ENCODE results near the gene OSBPL6.
"Not testable (repeated sequence)": the region's sequence is repeated elsewhere in the genome, so short reads cannot be mapped to it uniquely, and the experiment has no call there.

Gene OSBPL6

DNA sequence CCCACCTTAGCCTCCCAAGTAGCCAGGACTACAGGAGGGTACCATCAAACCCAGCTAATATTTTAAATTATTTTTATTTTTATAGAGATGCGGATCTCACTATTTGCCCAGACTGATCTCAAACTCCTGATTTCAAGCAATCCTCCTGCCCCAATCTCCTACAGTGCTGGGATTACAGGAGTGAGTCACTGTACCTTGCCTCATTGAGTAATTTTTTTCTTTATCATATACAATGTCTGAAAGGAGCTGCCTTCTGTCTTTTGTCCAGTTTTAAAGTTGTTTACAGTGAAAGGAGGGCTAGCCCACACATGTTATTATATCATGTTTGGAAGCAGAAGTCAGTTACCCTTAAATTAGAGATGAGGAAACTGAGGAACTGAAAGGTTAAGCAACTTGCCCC, 224.1 kb downstream of the OSBPL6 start:
- Histone ChIP-seq H3K27me3 (ENCODE audit: control insufficient read depth in 1 of 2, insufficient read depth in 2 of 2, low read length in 2 of 2) (peaks cover 0 to 2% of the 10 kb centered on the region in 2 donors), H3K4me1 (ENCODE audit: control insufficient read depth in 1 of 2, insufficient read depth in 2 of 2, low read length in 2 of 2) (peaks cover 11% of the 10 kb centered on the region in 2 donors), H3K4me3 (ENCODE audit: low read depth in 1 of 2, low read length in 2 of 2) (no peak overlapping the region), H3K36me3 (ENCODE audit: control insufficient read depth in 1 of 2, insufficient read depth in 2 of 2, low read length in 2 of 2) (no peaks in the 10 kb centered on the region), H3K9ac (ENCODE audit: low read depth in 1 of 2, low read length in 2 of 2) (no peak overlapping the region), H3K27ac (ENCODE audit: low read depth, low read length) (no peak overlapping the region), H3K9me3 (ENCODE audit: control insufficient read depth in 1 of 2, low read length in 2 of 2) (no peaks in the 10 kb centered on the region)

GRCh38 chr2:178419123-178419522, 224.8 kb downstream of the OSBPL6 start:
- no peaks in the 10 kb centered on the region for H3K36me3 ChIP-seq (ENCODE audit: control insufficient read depth in 1 of 2, insufficient read depth in 2 of 2, low read length in 2 of 2)
- peaks cover 4 to 7% of the 10 kb centered on the region in 2 donors for H3K4me1 ChIP-seq (ENCODE audit: control insufficient read depth in 1 of 2, insufficient read depth in 2 of 2, low read length in 2 of 2)
- no peak overlapping the region for H3K4me3 ChIP-seq (ENCODE audit: low read depth in 1 of 2, low read length in 2 of 2)
- H3K9ac ChIP-seq (ENCODE audit: low read depth in 1 of 2, low read length in 2 of 2) = no peak overlapping the region
- no peak overlapping the region for H3K27ac ChIP-seq (ENCODE audit: low read depth, low read length)
- no peaks in the 10 kb centered on the region for H3K27me3 ChIP-seq (ENCODE audit: control insufficient read depth in 1 of 2, insufficient read depth in 2 of 2, low read length in 2 of 2)
- H3K9me3 ChIP-seq (ENCODE audit: control insufficient read depth in 1 of 2, low read length in 2 of 2) = no peaks in the 10 kb centered on the region

DNA sequence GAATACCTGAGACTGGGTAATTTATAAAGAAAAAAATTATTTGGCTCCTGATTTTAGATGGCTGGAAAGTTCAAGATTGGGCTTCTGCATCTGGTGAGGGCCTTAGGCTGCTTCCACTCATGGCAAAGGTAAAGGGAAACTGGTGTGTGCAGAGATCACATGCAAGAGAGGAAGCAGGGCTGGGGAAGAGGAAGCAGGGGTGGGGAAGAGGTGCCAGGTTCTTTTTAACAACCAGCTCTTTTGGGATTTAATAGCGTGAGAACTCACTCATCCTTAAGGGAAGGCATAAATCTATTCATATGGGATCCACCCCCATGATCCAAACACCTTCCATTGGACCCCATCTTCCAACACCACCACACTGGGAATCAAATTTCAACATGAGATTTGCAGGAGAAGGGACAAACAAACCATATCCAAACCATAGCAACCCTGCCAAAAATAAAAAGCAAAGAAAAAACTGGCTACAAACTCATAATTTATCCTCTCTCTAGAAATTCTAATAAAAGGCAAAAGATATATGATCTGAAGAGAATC, 226.2 kb downstream of the OSBPL6 start:
- H3K4me3 ChIP-seq (ENCODE audit: low read depth in 1 of 2, low read length in 2 of 2) = no peak overlapping the region
- H3K9me3 ChIP-seq (ENCODE audit: control insufficient read depth in 1 of 2, low read length in 2 of 2) = peaks cover 0 to 5% of the 10 kb centered on the region in 2 donors
- no peaks in the 10 kb centered on the region for H3K36me3 ChIP-seq (ENCODE audit: control insufficient read depth in 1 of 2, insufficient read depth in 2 of 2, low read length in 2 of 2)
- no peak overlapping the region for H3K27ac ChIP-seq (ENCODE audit: low read depth, low read length)
- H3K9ac ChIP-seq (ENCODE audit: low read depth in 1 of 2, low read length in 2 of 2) = no peak overlapping the region
- H3K4me1 ChIP-seq (ENCODE audit: control insufficient read depth in 1 of 2, insufficient read depth in 2 of 2, low read length in 2 of 2) = no peaks in the 10 kb centered on the region
- no peaks in the 10 kb centered on the region for H3K27me3 ChIP-seq (ENCODE audit: control insufficient read depth in 1 of 2, insufficient read depth in 2 of 2, low read length in 2 of 2)

DNA sequence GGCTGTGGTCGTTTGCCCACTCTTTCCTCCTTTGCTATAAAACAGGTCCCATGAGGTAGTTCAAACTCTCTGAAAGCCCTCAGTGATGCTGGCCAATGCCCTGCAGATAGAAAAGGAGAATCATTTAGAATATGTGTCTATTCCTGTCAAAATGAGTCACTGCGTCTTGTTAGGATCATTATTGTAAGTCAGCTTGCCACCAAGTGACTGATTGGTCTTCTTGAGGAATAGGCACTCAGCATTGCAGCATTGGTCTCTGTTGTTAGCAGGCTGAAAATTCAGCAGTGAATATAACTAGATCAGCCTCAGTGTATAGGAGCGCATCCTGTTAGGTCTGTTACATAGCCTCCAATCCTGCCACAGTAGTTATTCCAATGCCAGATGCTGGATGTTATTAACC, 227.8 kb downstream of the OSBPL6 start:
- no peak overlapping the region for H3K27ac ChIP-seq (ENCODE audit: low read depth, low read length)
- no peaks in the 10 kb centered on the region for H3K4me1 ChIP-seq (ENCODE audit: control insufficient read depth in 1 of 2, insufficient read depth in 2 of 2, low read length in 2 of 2)
- peaks cover 0 to 5% of the 10 kb centered on the region in 2 donors for H3K9me3 ChIP-seq (ENCODE audit: control insufficient read depth in 1 of 2, low read length in 2 of 2)
- H3K4me3 ChIP-seq (ENCODE audit: low read depth in 1 of 2, low read length in 2 of 2) = no peak overlapping the region
- H3K36me3 ChIP-seq (ENCODE audit: control insufficient read depth in 1 of 2, insufficient read depth in 2 of 2, low read length in 2 of 2) = no peaks in the 10 kb centered on the region
- H3K9ac ChIP-seq (ENCODE audit: low read depth in 1 of 2, low read length in 2 of 2) = no peak overlapping the region
- no peaks in the 10 kb centered on the region for H3K27me3 ChIP-seq (ENCODE audit: control insufficient read depth in 1 of 2, insufficient read depth in 2 of 2, low read length in 2 of 2)

- not testable (repeated sequence) for H3K27me3 ChIP-seq (ENCODE audit: control insufficient read depth in 1 of 2, insufficient read depth in 2 of 2, low read length in 2 of 2); H3K4me1 ChIP-seq (ENCODE audit: control insufficient read depth in 1 of 2, insufficient read depth in 2 of 2, low read length in 2 of 2); H3K9me3 ChIP-seq (ENCODE audit: control insufficient read depth in 1 of 2, low read length in 2 of 2); H3K4me3 ChIP-seq (ENCODE audit: low read depth in 1 of 2, low read length in 2 of 2); H3K36me3 ChIP-seq (ENCODE audit: control insufficient read depth in 1 of 2, insufficient read depth in 2 of 2, low read length in 2 of 2); H3K9ac ChIP-seq (ENCODE audit: low read depth in 1 of 2, low read length in 2 of 2); H3K27ac ChIP-seq (ENCODE audit: low read depth, low read length)
These were observed 229.4 kb downstream of the OSBPL6 start for GRCh38 chr2:178423746-178424145.

- Histone ChIP-seq H3K4me3 (ENCODE audit: low read depth in 1 of 2, low read length in 2 of 2) (no peak overlapping the region), H3K36me3 (ENCODE audit: control insufficient read depth in 1 of 2, insufficient read depth in 2 of 2, low read length in 2 of 2) (no peaks in the 10 kb centered on the region), H3K27ac (ENCODE audit: low read depth, low read length) (no peak overlapping the region), H3K9ac (ENCODE audit: low read depth in 1 of 2, low read length in 2 of 2) (no peak overlapping the region), H3K9me3 (ENCODE audit: control insufficient read depth in 1 of 2, low read length in 2 of 2) (peaks cover 0 to 5% of the 10 kb centered on the region in 2 donors), H3K27me3 (ENCODE audit: control insufficient read depth in 1 of 2, insufficient read depth in 2 of 2, low read length in 2 of 2) (no peaks in the 10 kb centered on the region), H3K4me1 (ENCODE audit: control insufficient read depth in 1 of 2, insufficient read depth in 2 of 2, low read length in 2 of 2) (no peaks in the 10 kb centered on the region)
These were observed 231.0 kb downstream of the OSBPL6 start for GRCh38 chr2:178425255-178425827.

GRCh38 chr2:178426388-178426787, 232.1 kb downstream of the OSBPL6 start:
- no peaks in the 10 kb centered on the region for H3K4me1 ChIP-seq (ENCODE audit: control insufficient read depth in 1 of 2, insufficient read depth in 2 of 2, low read length in 2 of 2)
- peaks cover 0 to 5% of the 10 kb centered on the region in 2 donors for H3K9me3 ChIP-seq (ENCODE audit: control insufficient read depth in 1 of 2, low read length in 2 of 2)
- peaks cover 2 to 3% of the 10 kb centered on the region in 2 donors for H3K36me3 ChIP-seq (ENCODE audit: control insufficient read depth in 1 of 2, insufficient read depth in 2 of 2, low read length in 2 of 2)
- H3K27me3 ChIP-seq (ENCODE audit: control insufficient read depth in 1 of 2, insufficient read depth in 2 of 2, low read length in 2 of 2) = no peaks in the 10 kb centered on the region
- no peak overlapping the region for H3K9ac ChIP-seq (ENCODE audit: low read depth in 1 of 2, low read length in 2 of 2)
- no peak overlapping the region for H3K27ac ChIP-seq (ENCODE audit: low read depth, low read length)
- no peak overlapping the region for H3K4me3 ChIP-seq (ENCODE audit: low read depth in 1 of 2, low read length in 2 of 2)

- no peaks in the 10 kb centered on the region for H3K27me3 ChIP-seq (ENCODE audit: control insufficient read depth in 1 of 2, insufficient read depth in 2 of 2, low read length in 2 of 2)
- no peak overlapping the region for H3K4me3 ChIP-seq (ENCODE audit: low read depth in 1 of 2, low read length in 2 of 2)
- no peak overlapping the region for H3K9ac ChIP-seq (ENCODE audit: low read depth in 1 of 2, low read length in 2 of 2)
- no peak overlapping the region for H3K27ac ChIP-seq (ENCODE audit: low read depth, low read length)
- no peaks in the 10 kb centered on the region for H3K4me1 ChIP-seq (ENCODE audit: control insufficient read depth in 1 of 2, insufficient read depth in 2 of 2, low read length in 2 of 2)
- peaks cover 10 to 14% of the 10 kb centered on the region in 2 donors for H3K36me3 ChIP-seq (ENCODE audit: control insufficient read depth in 1 of 2, insufficient read depth in 2 of 2, low read length in 2 of 2)
- H3K9me3 ChIP-seq (ENCODE audit: control insufficient read depth in 1 of 2, low read length in 2 of 2) = peaks cover 0 to 5% of the 10 kb centered on the region in 2 donors
These were observed 233.1 kb downstream of the OSBPL6 start for GRCh38 chr2:178427458-178427857.

GRCh38 chr2:178428396-178428806, 234.1 kb downstream of the OSBPL6 start:
- Histone ChIP-seq H3K4me1 (ENCODE audit: control insufficient read depth in 1 of 2, insufficient read depth in 2 of 2, low read length in 2 of 2) (no peaks in the 10 kb centered on the region), H3K9ac (ENCODE audit: low read depth in 1 of 2, low read length in 2 of 2) (no peak overlapping the region), H3K36me3 (ENCODE audit: control insufficient read depth in 1 of 2, insufficient read depth in 2 of 2, low read length in 2 of 2) (peaks cover 16 to 24% of the 10 kb centered on the region in 2 donors), H3K27ac (ENCODE audit: low read depth, low read length) (no peak overlapping the region), H3K9me3 (ENCODE audit: control insufficient read depth in 1 of 2, low read length in 2 of 2) (peaks cover 0 to 5% of the 10 kb centered on the region in 2 donors), H3K27me3 (ENCODE audit: control insufficient read depth in 1 of 2, insufficient read depth in 2 of 2, low read length in 2 of 2) (no peaks in the 10 kb centered on the region), H3K4me3 (ENCODE audit: low read depth in 1 of 2, low read length in 2 of 2) (no peak overlapping the region)

DNA sequence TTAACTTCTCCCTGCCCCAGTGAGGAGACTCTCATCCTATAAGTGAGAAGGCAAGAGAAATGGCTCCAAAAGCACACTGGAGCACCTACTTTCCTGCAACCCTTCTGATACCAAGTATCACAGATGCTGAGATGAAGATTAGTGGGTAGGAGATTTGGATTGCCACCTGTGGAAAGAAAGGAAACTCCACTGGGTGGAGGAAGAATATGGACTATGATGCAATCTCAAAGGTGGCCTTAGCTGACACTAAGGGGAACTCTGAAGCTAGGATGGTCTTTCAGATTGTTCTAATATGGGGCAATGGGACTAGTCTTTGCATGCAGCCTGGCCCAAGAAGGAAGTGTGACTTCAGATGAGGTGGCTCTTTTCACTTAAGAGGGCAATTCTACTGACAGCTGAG, 235.0 kb downstream of the OSBPL6 start:
- no peak overlapping the region for H3K9ac ChIP-seq (ENCODE audit: low read depth in 1 of 2, low read length in 2 of 2)
- H3K4me1 ChIP-seq (ENCODE audit: control insufficient read depth in 1 of 2, insufficient read depth in 2 of 2, low read length in 2 of 2) = no peaks in the 10 kb centered on the region
- no peak overlapping the region for H3K4me3 ChIP-seq (ENCODE audit: low read depth in 1 of 2, low read length in 2 of 2)
- H3K36me3 ChIP-seq (ENCODE audit: control insufficient read depth in 1 of 2, insufficient read depth in 2 of 2, low read length in 2 of 2) = peaks cover 16 to 31% of the 10 kb centered on the region in 2 donors
- no peak overlapping the region for H3K27ac ChIP-seq (ENCODE audit: low read depth, low read length)
- no peaks in the 10 kb centered on the region for H3K27me3 ChIP-seq (ENCODE audit: control insufficient read depth in 1 of 2, insufficient read depth in 2 of 2, low read length in 2 of 2)
- peaks cover 0 to 5% of the 10 kb centered on the region in 2 donors for H3K9me3 ChIP-seq (ENCODE audit: control insufficient read depth in 1 of 2, low read length in 2 of 2)

Measured in duodenal mucosa (tissue), 2 donors.